ENCODE measurements around the gene HCFC1. TPM values are rescaled to one million over a fixed set of nuclear protein-coding genes. Genes with fewer than 3 reads are reported as not detected.

HCFC1 gene
- total and polyA plus RNA-seq, 9 of the 15 experiments (the other 6 are each of a cell fraction or from before 2014, with no cell fraction given): 2.8 to 133 (median 17.1) TPM

DNA sequence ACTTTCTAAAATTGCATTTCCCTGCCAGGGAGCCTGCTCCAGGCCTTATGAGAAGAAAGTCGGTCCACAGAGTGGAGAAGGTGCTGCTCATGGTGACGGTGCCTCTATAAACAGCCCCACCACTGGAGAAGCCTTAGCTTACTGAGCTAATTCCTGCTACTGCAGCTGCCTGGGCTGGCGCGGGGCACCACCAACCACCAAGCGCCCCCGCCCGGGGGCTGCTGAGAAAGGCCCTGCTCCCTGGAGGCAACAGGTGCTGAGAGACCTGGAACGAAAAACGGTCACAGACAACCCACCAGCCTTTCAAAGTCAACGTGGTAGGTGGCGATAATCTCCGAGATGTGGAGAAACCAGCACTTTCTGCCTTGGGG lies 2.9 kb downstream of the HCFC1 start (continued):
- TF ChIP-seq, protein P1, sequence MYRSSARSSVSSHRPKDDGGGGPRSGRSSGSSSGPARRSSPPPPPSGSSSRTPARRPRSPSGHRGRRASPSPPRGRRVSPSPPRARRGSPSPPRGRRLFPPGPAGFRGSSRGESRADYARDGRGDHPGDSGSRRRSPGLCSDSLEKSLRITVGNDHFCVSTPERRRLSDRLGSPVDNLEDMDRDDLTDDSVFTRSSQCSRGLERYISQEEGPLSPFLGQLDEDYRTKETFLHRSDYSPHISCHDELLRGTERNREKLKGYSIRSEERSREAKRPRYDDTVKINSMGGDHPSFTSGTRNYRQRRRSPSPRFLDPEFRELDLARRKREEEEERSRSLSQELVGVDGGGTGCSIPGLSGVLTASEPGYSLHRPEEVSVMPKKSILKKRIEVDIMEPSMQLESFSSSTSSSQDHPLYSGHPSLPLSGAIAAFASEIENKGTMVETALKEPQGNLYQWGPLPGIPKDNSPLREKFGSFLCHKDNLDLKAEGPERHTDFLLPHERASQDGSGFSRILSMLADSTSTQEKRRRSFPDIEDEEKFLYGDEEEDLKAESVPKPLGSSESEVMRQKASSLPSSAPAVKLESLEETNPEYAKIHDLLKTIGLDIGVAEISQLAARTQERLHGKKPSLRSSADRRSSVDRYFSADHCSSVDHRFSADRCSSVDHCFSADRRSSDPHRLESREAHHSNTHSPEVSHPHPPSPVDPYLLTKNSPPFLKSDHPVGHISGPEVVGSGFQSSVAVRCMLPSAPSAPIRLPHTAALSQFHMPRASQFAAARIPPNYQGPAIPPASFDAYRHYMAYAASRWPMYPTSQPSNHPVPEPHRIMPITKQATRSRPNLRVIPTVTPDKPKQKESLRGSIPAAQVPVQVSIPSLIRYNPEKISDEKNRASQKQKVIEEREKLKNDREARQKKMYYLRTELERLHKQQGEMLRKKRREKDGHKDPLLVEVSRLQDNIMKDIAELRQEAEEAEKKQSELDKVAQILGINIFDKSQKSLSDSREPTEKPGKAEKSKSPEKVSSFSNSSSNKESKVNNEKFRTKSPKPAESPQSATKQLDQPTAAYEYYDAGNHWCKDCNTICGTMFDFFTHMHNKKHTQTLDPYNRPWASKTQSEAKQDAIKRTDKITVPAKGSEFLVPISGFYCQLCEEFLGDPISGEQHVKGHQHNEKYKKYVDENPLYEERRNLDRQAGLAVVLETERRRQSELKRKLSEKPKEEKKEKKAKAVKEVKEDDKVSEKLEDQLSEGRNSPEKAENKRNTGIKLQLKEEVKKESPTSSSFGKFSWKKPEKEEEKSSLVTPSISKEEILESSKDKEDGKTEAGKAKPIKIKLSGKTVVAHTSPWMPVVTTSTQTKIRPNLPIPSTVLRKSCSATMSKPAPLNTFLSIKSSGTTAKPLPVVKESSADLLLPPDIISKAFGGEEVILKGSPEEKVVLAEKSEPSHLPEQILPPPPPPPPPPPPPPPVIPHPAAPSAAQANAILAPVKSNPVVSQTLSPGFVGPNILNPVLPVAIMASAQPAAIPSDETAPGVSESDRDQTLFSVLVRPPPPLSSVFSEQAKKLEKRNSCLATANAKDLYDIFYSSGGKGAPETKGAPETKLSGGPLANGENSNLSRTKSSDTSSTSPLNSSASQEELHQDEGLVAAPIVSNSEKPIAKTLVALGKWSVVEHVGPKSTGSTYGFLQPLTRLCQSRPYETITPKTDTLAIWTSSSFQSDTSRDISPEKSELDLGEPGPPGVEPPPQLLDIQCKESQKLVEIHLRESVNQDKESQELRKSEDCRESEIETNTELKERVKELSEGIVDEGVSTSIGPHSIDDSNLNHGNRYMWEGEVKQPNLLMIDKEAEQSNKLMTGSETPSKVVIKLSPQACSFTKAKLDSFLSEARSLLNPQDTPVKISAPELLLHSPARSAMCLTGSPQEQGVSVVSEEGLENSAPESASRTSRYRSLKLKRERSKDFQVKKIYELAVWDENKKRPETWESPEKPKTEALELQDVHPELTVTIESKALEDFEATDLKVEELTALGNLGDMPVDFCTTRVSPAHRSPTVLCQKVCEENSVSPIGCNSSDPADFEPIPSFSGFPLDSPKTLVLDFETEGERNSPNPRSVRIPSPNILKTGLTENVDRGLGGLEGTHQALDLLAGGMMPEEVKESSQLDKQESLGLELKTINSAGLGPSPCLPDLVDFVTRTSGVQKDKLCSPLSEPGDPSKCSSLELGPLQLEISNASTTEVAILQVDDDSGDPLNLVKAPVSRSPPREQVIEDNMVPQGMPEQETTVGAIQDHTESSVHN (IDR thresholded peaks at IDR 0.05; ENCODE audit: borderline replicate concordance in 1 of 2, low read depth in 1 of 2): no peak
- peak; percentile 50 for TF ChIP-seq CBFA2T3 (IDR thresholded peaks at IDR 0.05)
- TF ChIP-seq, protein P2, sequence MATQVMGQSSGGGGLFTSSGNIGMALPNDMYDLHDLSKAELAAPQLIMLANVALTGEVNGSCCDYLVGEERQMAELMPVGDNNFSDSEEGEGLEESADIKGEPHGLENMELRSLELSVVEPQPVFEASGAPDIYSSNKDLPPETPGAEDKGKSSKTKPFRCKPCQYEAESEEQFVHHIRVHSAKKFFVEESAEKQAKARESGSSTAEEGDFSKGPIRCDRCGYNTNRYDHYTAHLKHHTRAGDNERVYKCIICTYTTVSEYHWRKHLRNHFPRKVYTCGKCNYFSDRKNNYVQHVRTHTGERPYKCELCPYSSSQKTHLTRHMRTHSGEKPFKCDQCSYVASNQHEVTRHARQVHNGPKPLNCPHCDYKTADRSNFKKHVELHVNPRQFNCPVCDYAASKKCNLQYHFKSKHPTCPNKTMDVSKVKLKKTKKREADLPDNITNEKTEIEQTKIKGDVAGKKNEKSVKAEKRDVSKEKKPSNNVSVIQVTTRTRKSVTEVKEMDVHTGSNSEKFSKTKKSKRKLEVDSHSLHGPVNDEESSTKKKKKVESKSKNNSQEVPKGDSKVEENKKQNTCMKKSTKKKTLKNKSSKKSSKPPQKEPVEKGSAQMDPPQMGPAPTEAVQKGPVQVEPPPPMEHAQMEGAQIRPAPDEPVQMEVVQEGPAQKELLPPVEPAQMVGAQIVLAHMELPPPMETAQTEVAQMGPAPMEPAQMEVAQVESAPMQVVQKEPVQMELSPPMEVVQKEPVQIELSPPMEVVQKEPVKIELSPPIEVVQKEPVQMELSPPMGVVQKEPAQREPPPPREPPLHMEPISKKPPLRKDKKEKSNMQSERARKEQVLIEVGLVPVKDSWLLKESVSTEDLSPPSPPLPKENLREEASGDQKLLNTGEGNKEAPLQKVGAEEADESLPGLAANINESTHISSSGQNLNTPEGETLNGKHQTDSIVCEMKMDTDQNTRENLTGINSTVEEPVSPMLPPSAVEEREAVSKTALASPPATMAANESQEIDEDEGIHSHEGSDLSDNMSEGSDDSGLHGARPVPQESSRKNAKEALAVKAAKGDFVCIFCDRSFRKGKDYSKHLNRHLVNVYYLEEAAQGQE (IDR thresholded peaks at IDR 0.05; ENCODE audit: borderline replicate concordance): 0 out of 2 replicates have a peak, but pooled peaks have one; percentile 6
- TF ChIP-seq, protein P2 (CRISPR knock-in tag; IDR thresholded peaks at IDR 0.05; ENCODE audit: low read depth): no peak
- TF ChIP-seq, protein P3, sequence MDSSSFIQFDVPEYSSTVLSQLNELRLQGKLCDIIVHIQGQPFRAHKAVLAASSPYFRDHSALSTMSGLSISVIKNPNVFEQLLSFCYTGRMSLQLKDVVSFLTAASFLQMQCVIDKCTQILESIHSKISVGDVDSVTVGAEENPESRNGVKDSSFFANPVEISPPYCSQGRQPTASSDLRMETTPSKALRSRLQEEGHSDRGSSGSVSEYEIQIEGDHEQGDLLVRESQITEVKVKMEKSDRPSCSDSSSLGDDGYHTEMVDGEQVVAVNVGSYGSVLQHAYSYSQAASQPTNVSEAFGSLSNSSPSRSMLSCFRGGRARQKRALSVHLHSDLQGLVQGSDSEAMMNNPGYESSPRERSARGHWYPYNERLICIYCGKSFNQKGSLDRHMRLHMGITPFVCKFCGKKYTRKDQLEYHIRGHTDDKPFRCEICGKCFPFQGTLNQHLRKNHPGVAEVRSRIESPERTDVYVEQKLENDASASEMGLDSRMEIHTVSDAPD (CRISPR knock-in tag; IDR thresholded peaks at IDR 0.05): no peak
- TF ChIP-seq POLR2H (tag; IDR thresholded peaks at IDR 0.05; ENCODE audit: low read depth): no peak
